OCI-LY1 (cell line): ENCODE measurements around the gene GASK1A.

Experiments
- CTCF ChIP-seq: fragments of 200-600 bp; sonication (generic), shearing (Covaris generic); IDR thresholded peaks from 2 replicates; pipeline ENCODE4 v1.5.1; 2017; ENCODE audit warnings: mild to moderate bottlenecking, antibody characterized with exemption, low read length, moderate library complexity, mixed read lengths
- EZH2 ChIP-seq: fragments of 200-600 bp; sonication (generic), shearing (Covaris generic); IDR thresholded peaks from 2 replicates; pipeline ENCODE4 v1.8.0; 2017; ENCODE audit warnings: borderline replicate concordance, mixed run types, mild to moderate bottlenecking, antibody characterized with exemption, low read length, moderate library complexity, mixed read lengths

- TF ChIP-seq CTCF = no peak
- TF ChIP-seq EZH2 = no peak
These were observed 44.2 kb upstream of the GASK1A start for GRCh38 chr3:42934910-42935309.
